ENCODE measurements around the gene HERC2. TPM values are rescaled to one million over a fixed set of nuclear protein-coding genes. Genes with fewer than 3 reads are reported as not detected.

The HERC2 gene
- total RNA-seq, 1 experiment from 2014 or later, result 69.2 TPM

- no peak overlapping the region for H3K4me3 Mint-ChIP-seq
- no peak overlapping the region for H2BK20ac ChIP-seq (ENCODE audit: low read depth, low read length, poor library complexity, severe bottlenecking)
- H3K27ac Mint-ChIP-seq, result peak overlapping the region in 1 of 3 experiments; percentile 15; a peak in 1 of 7 replicates
- H3T11ph ChIP-seq (ENCODE audit: low read length), result no peak overlapping the region
- no peak overlapping the region for H4K5ac ChIP-seq (ENCODE audit: insufficient read length, low read depth, low read length)
- H3K4me1 Mint-ChIP-seq, result peaks cover 4 to 6% of the 10 kb centered on the region in 2 experiments; a peak in 3 of 4 replicates
- no peak overlapping the region for H3K56ac ChIP-seq (ENCODE audit: insufficient read length, low read depth, low read length)
- no peak overlapping the region for H2AFZ ChIP-seq (ENCODE audit: low read length)
- no peak overlapping the region for H3K4ac ChIP-seq (ENCODE audit: low read depth, low read length)
- WGBS (ENCODE audit: extremely low coverage, insufficient read length, low lambda C conversion rate), result no CpG with 5 or more reads among the region's 29 CpGs
- H3K9me3 Mint-ChIP-seq, result no peaks in the 10 kb centered on the region
- H3K4me2 ChIP-seq (ENCODE audit: insufficient read depth, insufficient read length, low read length), result no peak overlapping the region
- no peak overlapping the region for H3K23ac ChIP-seq (ENCODE audit: insufficient read length, low read depth, low read length)
- no peaks in the 10 kb centered on the region for H3K27me3 ChIP-seq (ENCODE audit: insufficient read depth, low read length)
- H3K9me3 ChIP-seq (ENCODE audit: control insufficient read depth, low read depth, low read length), result no peaks in the 10 kb centered on the region
- H3K4me1 ChIP-seq (ENCODE audit: insufficient read depth, low read length), result no peaks in the 10 kb centered on the region
- TF ChIP-seq, protein P1, sequence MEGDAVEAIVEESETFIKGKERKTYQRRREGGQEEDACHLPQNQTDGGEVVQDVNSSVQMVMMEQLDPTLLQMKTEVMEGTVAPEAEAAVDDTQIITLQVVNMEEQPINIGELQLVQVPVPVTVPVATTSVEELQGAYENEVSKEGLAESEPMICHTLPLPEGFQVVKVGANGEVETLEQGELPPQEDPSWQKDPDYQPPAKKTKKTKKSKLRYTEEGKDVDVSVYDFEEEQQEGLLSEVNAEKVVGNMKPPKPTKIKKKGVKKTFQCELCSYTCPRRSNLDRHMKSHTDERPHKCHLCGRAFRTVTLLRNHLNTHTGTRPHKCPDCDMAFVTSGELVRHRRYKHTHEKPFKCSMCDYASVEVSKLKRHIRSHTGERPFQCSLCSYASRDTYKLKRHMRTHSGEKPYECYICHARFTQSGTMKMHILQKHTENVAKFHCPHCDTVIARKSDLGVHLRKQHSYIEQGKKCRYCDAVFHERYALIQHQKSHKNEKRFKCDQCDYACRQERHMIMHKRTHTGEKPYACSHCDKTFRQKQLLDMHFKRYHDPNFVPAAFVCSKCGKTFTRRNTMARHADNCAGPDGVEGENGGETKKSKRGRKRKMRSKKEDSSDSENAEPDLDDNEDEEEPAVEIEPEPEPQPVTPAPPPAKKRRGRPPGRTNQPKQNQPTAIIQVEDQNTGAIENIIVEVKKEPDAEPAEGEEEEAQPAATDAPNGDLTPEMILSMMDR (conservative IDR thresholded peaks at IDR 0.05), result no peak
- no peaks in the 10 kb centered on the region for H3K23me2 ChIP-seq (ENCODE audit: insufficient read length, low read depth, low read length, poor library complexity, severe bottlenecking)
- H3K79me2 ChIP-seq (ENCODE audit: insufficient read depth, low read length), result no peaks in the 10 kb centered on the region; the same call in 1 of the 2 replicates
- H2BK5ac ChIP-seq (ENCODE audit: insufficient read length, low read length), result no peak overlapping the region
- H2BK12ac ChIP-seq (ENCODE audit: insufficient read length, low read depth, low read length), result no peak overlapping the region
- H3K9ac ChIP-seq (ENCODE audit: extremely low read depth, insufficient read length, low read length), result no peak overlapping the region
- H3K18ac ChIP-seq (ENCODE audit: insufficient read length, low read depth, low read length), result no peak overlapping the region
- peaks cover 3% of the 10 kb centered on the region for H3K79me1 ChIP-seq (ENCODE audit: insufficient read depth, low read depth, low read length, poor library complexity, severe bottlenecking)
- peaks cover 57 to 76% (median 65%) of the 10 kb centered on the region in 3 experiments for H3K36me3 Mint-ChIP-seq (ENCODE audit: insufficient read depth in 1 of 3, low read depth in 3 of 3)
- H4K8ac ChIP-seq (replicated peaks; ENCODE audit: insufficient read length, low read depth, low read length), result no peak overlapping the region
- no peaks in the 10 kb centered on the region for H3K27me3 Mint-ChIP-seq (ENCODE audit: low read depth)
- H2BK15ac ChIP-seq (ENCODE audit: low read depth, low read length), result no peak overlapping the region
- DNase-seq, result no peak
- no peak overlapping the region for H2BK120ac ChIP-seq (ENCODE audit: low read depth, low read length, poor library complexity, severe bottlenecking)
- H3K14ac ChIP-seq (ENCODE audit: insufficient read depth, low read length), result no peak overlapping the region
- no peak overlapping the region for H2AK5ac ChIP-seq (ENCODE audit: insufficient read length, low read length)
- no peak overlapping the region for H3K27ac ChIP-seq (ENCODE audit: insufficient read length, low read depth, low read length)
- H4K91ac ChIP-seq (ENCODE audit: insufficient read length, low read depth, low read length), result no peak overlapping the region
- H4K20me1 ChIP-seq (ENCODE audit: control insufficient read depth, insufficient read depth, insufficient read length), result no peaks in the 10 kb centered on the region
Measured at GRCh38 chr15:28265334-28266019, 56.5 kb downstream of the HERC2 start.

All from H9 (cell line).